Stimulated activated CD4-positive, alpha-beta T cell treated with anti-CD3 and anti-CD28 coated beads, Interleukin-1b, Interleukin-23, amount 100 ng/mL, for 4 hours (primary cell): Measurements from ENCODE around the gene CYB561A3.
"Not testable (repeated sequence)": the region's sequence is repeated elsewhere in the genome, so short reads cannot be mapped to it uniquely, and the experiment has no call there.

Experiments used
- DNase-seq, 2 donors: peaks; one replicate each; pipeline ENCODE4 v3.0.0-alpha.2; 2020; ENCODE audit warnings: low read depth in 2 of 2

CYB561A3 gene, protein sequence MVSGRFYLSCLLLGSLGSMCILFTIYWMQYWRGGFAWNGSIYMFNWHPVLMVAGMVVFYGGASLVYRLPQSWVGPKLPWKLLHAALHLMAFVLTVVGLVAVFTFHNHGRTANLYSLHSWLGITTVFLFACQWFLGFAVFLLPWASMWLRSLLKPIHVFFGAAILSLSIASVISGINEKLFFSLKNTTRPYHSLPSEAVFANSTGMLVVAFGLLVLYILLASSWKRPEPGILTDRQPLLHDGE

GRCh38 chr11:61361741-61362541 lies at the start of gene CYB561A3, which contains the start of gene TMEM138:
Gene CYB561A3, minus strand, starts transcription at chr11:61361882. Its CDS starts 5,169 bp downstream, at chr11:61356713.
Gene TMEM138, plus strand, starts transcription at chr11:61362374. Its CDS starts 2,017 bp downstream, at chr11:61364391.
- peak; percentile 72 to 83 for DNase-seq

GRCh38 chr11:61406991-61407728 lies 45.5 kb upstream of the CYB561A3 start:
- DNase-seq: no peak

- no peak for DNase-seq
Observed at GRCh38 chr11:61406067-61406466, 44.4 kb upstream of the CYB561A3 start.

- DNase-seq: no peak
Observed at GRCh38 chr11:61404641-61405040, 43.0 kb upstream of the CYB561A3 start.

DNA sequence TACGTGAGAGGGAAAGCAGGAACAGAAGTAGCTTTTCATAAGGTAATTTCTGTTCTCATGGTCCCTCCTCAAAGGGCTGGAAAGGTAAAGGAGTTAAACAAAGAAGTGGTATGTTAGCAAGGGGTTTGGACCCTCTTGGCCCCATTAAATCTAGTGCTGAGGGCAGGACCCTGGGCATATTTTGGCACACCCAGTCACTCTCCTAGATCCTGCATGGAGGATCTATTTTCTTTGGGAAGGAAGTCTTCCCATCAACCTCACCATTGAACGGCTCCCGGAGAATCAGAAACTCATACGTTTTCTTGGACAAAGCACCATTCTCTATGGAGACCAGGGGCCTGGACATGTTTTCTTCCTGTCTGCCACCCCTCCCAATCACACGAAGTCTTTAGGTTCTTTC lies 42.4 kb upstream of the CYB561A3 start:
- DNase-seq: no peak

GRCh38 chr11:61403658-61404057 lies 42.0 kb upstream of the CYB561A3 start:
- no peak for DNase-seq

GRCh38 chr11:61401573-61401972 lies 39.9 kb upstream of the CYB561A3 start:
- no peak for DNase-seq

- no peak for DNase-seq
Observed at GRCh38 chr11:61401173-61401572, 39.5 kb upstream of the CYB561A3 start.

DNA sequence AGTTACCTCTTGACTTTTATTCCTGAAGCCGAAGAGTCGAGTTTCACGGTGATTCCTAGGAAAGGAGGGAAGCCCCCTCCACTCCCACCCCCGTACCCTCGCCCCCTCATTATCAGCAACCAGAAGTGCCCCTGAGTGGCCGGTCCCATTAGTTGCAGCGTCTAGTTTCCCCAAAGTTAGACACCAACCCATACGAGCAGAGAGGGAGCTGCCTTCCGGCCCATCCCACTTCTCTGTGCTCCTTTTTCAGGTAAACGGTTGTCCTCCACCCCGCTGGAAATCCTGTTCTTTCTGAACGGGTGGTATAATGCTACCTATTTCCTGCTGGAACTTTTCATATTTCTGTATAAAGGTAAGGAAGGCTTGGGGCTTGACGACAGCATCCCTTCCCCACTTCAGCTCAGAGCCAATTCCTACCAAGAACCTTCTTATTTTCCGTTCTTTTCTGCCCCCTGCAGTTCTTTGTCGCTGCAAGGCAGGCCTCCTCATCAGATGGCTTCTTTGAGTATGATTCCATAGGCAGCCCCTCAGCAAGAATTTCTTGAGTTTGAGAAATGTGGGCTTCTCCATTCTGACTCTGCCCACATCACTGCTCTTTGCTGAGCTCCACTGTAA lies 31.4 kb upstream of the CYB561A3 start:
- no peak for DNase-seq

GRCh38 chr11:61390161-61390560 lies 28.5 kb upstream of the CYB561A3 start:
- no peak for DNase-seq

DNA sequence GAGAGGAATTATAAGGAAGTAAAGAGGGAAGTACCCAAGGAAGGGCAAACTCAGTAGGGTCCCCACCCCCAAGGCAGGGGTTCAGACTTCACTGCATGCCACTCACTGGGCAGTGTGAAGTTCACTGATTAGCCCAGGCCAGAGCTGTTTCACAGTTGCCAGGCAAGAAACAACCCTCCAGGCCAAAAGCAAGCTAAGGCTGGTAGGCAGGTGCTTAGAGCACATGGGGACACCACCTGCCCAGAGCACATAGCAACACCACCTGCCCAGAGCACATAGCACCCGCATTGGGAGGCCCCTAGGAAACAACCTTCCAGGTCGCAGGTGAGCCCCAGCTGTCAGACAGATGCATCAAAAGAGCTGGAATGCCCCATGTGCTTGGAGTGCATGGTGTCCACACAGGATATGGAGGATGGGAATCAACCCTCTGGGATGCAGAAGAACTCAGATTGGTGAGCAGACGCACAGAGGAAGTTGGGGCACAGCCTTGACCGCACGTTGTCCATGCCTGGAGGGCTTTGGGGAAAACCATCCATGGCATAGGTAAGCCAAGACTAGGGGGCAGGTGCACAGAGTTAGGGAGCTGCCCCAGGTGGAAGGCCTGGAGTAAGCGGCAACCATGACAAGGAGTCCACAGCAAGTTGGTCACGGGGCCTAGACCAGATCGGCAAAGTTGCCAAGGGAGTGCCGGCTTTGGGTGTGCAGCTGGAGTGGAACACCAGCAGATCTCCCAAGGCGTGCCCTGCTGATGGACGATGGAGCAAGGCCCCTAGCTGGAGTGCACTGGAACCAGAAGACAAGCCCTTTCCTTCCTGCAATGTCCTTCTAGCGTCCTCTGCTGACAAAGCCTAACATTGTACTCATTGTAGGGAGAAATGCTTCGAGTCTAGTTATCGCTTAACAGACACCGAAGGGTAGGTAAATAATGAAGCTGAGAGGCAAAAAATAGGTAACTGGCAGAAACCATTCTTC lies 22.9 kb upstream of the CYB561A3 start:
- DNase-seq: no peak

GRCh38 chr11:61383859-61384258 lies 22.2 kb upstream of the CYB561A3 start:
- not testable (repeated sequence) for DNase-seq

GRCh38 chr11:61380884-61381283 lies 19.2 kb upstream of the CYB561A3 start:
- DNase-seq: no peak

- DNase-seq: no peak
Observed at GRCh38 chr11:61378713-61379313, 17.1 kb upstream of the CYB561A3 start.

DNA sequence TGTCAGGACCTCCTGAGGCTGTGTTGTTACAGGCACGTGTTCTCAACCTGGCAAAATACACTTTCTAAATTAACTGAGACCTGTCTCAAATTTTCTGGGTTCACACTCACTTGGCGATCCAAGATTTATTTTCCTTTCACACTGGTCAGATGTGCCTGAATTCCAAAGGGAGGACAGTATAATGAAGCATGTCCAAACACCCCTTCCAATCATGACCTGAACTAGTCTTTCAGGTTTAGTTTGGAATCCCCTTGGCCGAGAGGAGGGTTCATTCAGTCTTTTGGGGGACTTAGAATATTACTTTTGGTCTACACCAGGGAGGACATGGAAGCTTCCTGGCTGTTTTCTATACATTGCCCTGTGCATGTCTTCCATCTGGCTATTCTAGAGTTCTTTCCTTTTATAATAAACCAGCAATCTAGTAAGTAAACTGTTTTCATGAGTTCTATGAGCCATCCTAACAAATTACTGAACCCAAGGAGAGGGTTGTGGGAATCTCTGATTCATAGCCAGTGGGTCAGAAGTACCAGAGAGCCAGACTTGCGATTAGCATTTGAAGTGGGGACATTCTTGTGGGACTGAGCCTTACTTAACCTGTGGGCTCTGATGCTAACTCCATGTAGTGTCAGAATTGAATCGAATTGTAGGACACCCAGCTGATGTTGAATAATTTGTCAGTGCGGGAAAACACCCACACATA lies 15.9 kb upstream of the CYB561A3 start:
- no peak for DNase-seq

DNA sequence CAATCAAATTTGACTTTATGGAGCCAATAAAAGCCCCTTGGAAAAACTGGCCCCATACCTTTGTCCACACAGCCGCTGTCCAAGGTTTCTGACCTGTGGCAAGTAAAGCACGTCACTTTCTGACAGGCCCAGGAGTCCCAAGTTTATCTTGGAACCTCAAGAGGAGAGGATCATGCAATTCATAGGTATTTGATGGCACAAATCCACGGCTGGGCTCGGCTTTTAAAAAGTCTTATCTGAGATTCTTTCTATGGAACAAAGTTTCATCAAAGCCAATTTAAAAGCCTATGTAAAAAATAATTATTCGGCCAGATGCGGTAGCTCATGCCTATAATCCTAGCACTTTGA lies 14.1 kb upstream of the CYB561A3 start:
- no peak for DNase-seq

DNA sequence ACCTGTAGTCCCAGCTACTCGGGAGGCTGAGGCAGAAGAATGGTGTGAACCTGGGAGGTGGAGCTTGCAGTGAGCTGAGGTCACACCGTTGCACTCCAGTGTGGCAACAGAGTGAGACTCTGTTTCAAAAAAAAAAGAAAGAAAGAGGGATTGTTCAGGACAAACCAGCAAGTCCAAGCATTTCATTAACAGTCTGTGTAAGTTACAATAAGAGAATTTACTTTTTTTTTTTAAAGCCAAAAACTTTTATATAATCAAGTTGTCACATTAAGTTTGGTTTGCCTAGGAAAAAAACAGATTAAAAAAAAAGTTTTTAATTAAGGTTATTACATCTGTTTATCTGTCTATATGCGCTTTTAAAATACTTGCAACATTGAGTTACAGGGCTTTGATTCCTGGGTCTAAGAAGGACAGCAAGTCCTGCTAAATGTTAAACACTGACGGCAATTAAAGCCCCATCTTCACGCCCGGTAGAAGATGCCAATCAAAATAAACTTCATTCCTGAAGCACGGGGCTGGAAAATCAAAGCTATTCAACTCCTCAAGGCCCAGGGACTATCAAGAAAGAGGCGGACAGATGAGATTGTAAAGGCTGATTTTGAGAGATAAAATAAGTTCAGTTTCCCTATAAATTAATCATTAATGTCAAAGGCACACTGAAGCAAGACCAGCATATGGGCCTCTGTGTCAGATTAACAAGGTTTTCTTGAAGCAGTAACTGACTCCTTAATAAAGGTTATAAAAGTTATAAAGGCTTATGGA lies 11.2 kb upstream of the CYB561A3 start:
- DNase-seq: no peak

DNA sequence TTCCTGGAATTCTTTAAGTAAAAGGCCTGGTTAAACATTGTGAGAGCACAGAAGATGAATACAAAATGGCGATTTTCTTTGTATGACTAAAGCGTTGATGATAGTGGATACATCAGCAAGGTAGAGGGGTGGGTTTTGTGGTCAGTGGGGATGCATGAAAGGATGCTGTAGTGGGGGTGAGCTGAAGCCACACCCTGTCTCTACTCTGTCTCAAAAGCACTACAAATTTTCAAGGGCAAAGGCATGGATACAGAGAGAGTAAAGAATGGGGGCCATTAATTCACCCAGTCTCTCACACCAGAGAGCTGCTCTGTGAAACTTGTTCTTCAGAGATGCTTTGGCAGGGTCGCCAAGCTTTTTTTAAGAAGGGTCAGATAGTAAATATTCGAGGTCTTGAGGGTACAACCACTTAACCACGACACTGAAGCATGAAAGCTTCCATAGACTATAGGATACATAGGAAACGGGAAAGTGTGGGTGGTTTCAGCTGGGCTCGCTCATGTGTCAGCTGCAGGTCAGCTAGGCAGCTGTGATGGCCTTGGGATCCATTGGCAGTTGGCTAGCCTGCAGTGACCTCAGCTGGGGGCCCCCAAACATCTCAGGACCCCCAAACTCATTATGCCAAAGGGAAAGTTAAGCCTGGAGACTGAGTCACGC lies 8.8 kb upstream of the CYB561A3 start:
- no peak for DNase-seq
